PC-3 (cell line): Measurements from ENCODE around the gene TADA2A. TPM values are rescaled to one million over a fixed set of nuclear protein-coding genes. Genes with fewer than 3 reads are reported as not detected.
A peak's percentile ranks its signal among the peaks of the same experiment; 100 is the strongest.

ENCODE experiments used
- ATAC-seq: fragments of 200-7000 bp; cut with Tn5 transposase; 2 replicates; pipeline ENCODE4 v1.9.1; 2020; ENCODE audit warnings: mild to moderate bottlenecking, moderate library complexity
- BruUV-seq: library from RNA; stranded (reverse); fragments of 400-500 nt; replicated peaks from 2 replicates; lab custom pipeline; 2021; lab: Mats Ljungman, UMichigan
- CTCF ChIA-PET: fragments of 300-600 bp; sonication (Branson Sonifier 250); formaldehyde crosslinking; loops from one replicate; lab custom pipeline; 2022; ENCODE audit warnings: antibody characterized with exemption; lab: Charles Lee
- POLR2A ChIA-PET: fragments of 300-600 bp; sonication (Branson Sonifier 250); formaldehyde crosslinking; loops from one replicate; lab custom pipeline; 2022; ENCODE audit warnings: antibody characterized with exemption; ENCODE audit not compliant: unreplicated experiment; lab: Charles Lee
- DNase-seq: peaks from one replicate; pipeline ENCODE4 v3.0.0-alpha.2; 2015
- H2AFZ ChIP-seq: fragments of 300-600 bp; sonication (generic); 2 replicates; pipeline ENCODE4 v1.6.0; 2016; ENCODE audit warnings: antibody characterized with exemption, low read length
- H3F3A ChIP-seq: fragments of 300-600 bp; sonication (generic); one replicate; pipeline ENCODE4 v1.6.0; 2017; ENCODE audit warnings: antibody characterized with exemption, low read length, control low read depth, mild to moderate bottlenecking; ENCODE audit not compliant: unreplicated experiment
- H3K27ac ChIP-seq: fragments of 300-600 bp; sonication (generic); 2 replicates; pipeline ENCODE4 v1.5.1; 2016; ENCODE audit warnings: mild to moderate bottlenecking, low read length
- H3K27me3 ChIP-seq: fragments of 300-600 bp; sonication (generic); 2 replicates; pipeline ENCODE4 v1.6.1; 2016; ENCODE audit warnings: low read length, mixed read lengths
- H3K36me3 ChIP-seq: fragments of 300-600 bp; sonication (generic); 2 replicates; pipeline ENCODE4 v1.6.1; 2016; ENCODE audit warnings: low read depth, mixed run types, low read length, mixed read lengths
- H3K4me1 ChIP-seq: fragments of 300-600 bp; sonication (generic); 2 replicates; pipeline ENCODE4 v1.5.1; 2016; ENCODE audit warnings: low read length; ENCODE audit not compliant: insufficient read depth
- H3K4me2 ChIP-seq: fragments of 300-600 bp; sonication (generic); 2 replicates; pipeline ENCODE4 v1.6.0; 2016; ENCODE audit warnings: low read length
- H3K4me3 ChIP-seq: fragments of 300-600 bp; sonication (generic); 2 replicates; pipeline ENCODE4 v1.5.1; 2016; ENCODE audit warnings: mild to moderate bottlenecking, low read length, mixed read lengths
- H3K79me2 ChIP-seq: fragments of 300-600 bp; sonication (generic); 2 replicates; pipeline ENCODE4 v1.6.1; 2017; ENCODE audit warnings: low read length, mixed read lengths
- H3K9ac ChIP-seq: fragments of 300-600 bp; sonication (generic); 2 replicates; pipeline ENCODE4 v1.6.0; 2016; ENCODE audit warnings: mild to moderate bottlenecking, low read length
- H3K9me2 ChIP-seq: fragments of 300-600 bp; sonication (generic); replicated peaks from 2 replicates; pipeline ENCODE4 v1.6.1; 2016; ENCODE audit warnings: mixed run types, low read length, mixed read lengths
- H3K9me3 ChIP-seq: fragments of 300-600 bp; sonication (generic); 2 replicates; pipeline ENCODE4 v1.6.1; 2016; ENCODE audit warnings: low read length, mixed read lengths
- H4K20me1 ChIP-seq: fragments of 300-600 bp; sonication (generic); 2 replicates; pipeline ENCODE4 v1.6.1; 2016; ENCODE audit warnings: low read length, mixed read lengths
- EZH2 ChIP-seq: fragments of 300-600 bp; sonication (generic); IDR thresholded peaks from one replicate; pipeline ENCODE4 v1.6.1; 2017; ENCODE audit warnings: antibody characterized with exemption, mild to moderate bottlenecking, low read length; ENCODE audit not compliant: unreplicated experiment
- EZH2phosphoT487 ChIP-seq: fragments of 300-600 bp; sonication (generic); IDR thresholded peaks from 2 replicates; pipeline ENCODE4 v1.6.1; 2018; ENCODE audit warnings: mild to moderate bottlenecking, antibody characterized with exemption, low read length, borderline replicate concordance
- intact Hi-C: fragments of 100-400 bp; cut with micrococcal nuclease; formaldehyde crosslinking; loops from 2 replicates; pipeline ENCODE4 v1.9.0; 2023
- total RNA-seq: library from RNA; depleted of rRNA; stranded (reverse); fragments of >200 nt; gene quantifications from 2 replicates; pipeline ENCODE4 v1.2.3, GENCODE V29; 2014
- TF ChIP-seq, protein P1 (sequence below): fragments of 300-600 bp; sonication (generic); conservative IDR thresholded peaks from 2 replicates; pipeline ENCODE4 v1.5.1; 2017; ENCODE audit warnings: antibody characterized with exemption, low read depth, mild to moderate bottlenecking, low read length

The TADA2A gene
- total RNA-seq, 1 experiment from 2014 or later: 16.5 TPM

DNA sequence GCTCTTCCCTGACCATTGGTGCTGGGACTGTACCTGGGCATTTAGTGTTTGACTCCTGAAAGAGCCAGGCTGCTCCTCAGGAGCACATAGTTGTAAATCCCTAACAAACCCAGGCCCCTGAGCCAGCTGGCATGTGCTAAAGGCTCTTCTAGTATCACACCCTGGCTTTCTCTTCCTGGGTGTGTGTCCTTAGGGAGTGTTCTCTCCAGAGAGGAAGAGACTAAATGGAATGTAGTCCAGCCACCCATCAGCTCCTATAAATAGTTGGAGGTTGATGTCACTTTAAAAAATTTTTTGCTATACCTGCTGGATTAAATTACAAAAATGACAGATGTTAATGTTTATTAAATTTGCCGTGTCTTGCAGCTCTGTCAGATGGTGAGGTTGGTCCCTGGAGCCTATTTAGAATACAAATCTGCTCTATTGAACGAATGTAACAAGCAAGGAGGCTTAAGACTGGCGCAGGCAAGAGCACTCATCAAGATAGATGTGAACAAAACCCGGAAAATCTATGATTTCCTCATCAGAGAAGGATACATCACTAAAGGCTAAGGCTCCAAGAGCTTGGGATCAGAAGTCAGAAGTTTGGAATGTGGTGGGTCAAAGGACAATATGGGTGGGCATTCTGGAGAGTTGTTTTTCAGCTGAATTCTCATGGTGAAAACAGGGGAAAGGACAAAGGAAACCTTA, 69.9 kb downstream of the TADA2A start:
- ATAC-seq (peak; percentile 99), DNase-seq (peak; percentile 90)
- no TSS peak for BruUV-seq
- peaks cover 19% of the 10 kb centered on the region; the same call in 1 of the 2 replicates for H3K36me3 ChIP-seq
- H2AFZ ChIP-seq: no peak overlapping the region
- no peaks in the 10 kb centered on the region for H3K9me3 ChIP-seq
- H3K4me2 ChIP-seq: peak overlapping the region; percentile 69
- H3K27ac ChIP-seq: peak overlapping the region; percentile 91
- no peaks in the 10 kb centered on the region for H3K79me2 ChIP-seq
- peak overlapping the region; percentile 22; the same call in 1 of the 2 replicates for H3K4me3 ChIP-seq
- no peaks in the 10 kb centered on the region for H3K9me2 ChIP-seq
- ChIA-PET POLR2A (interaction anchor here (0.6 to 0.7 kb wide), 4 partner anchors 12 to 103 kb away, joined by 3 to 8 read pairs (median 3); partner anchors contain the start of gene DUSP14), CTCF (interaction anchor here (0.9 kb wide), 1 partner anchor 94 kb away, joined by 4 read pairs; no protein-coding TSS in a partner anchor)
- H3K4me1 ChIP-seq: peaks cover 22% of the 10 kb centered on the region
- H3K9ac ChIP-seq: peak overlapping the region; percentile 45
- H3F3A ChIP-seq: no peaks in the 10 kb centered on the region
- intact Hi-C loops: no loop called here
- no peak for TF ChIP-seq EZH2
- TF ChIP-seq EZH2phosphoT487: no peak
- TF ChIP-seq, protein P1, sequence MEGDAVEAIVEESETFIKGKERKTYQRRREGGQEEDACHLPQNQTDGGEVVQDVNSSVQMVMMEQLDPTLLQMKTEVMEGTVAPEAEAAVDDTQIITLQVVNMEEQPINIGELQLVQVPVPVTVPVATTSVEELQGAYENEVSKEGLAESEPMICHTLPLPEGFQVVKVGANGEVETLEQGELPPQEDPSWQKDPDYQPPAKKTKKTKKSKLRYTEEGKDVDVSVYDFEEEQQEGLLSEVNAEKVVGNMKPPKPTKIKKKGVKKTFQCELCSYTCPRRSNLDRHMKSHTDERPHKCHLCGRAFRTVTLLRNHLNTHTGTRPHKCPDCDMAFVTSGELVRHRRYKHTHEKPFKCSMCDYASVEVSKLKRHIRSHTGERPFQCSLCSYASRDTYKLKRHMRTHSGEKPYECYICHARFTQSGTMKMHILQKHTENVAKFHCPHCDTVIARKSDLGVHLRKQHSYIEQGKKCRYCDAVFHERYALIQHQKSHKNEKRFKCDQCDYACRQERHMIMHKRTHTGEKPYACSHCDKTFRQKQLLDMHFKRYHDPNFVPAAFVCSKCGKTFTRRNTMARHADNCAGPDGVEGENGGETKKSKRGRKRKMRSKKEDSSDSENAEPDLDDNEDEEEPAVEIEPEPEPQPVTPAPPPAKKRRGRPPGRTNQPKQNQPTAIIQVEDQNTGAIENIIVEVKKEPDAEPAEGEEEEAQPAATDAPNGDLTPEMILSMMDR: no peak
- H4K20me1 ChIP-seq: no peaks in the 10 kb centered on the region
- no peaks in the 10 kb centered on the region for H3K27me3 ChIP-seq

DNA sequence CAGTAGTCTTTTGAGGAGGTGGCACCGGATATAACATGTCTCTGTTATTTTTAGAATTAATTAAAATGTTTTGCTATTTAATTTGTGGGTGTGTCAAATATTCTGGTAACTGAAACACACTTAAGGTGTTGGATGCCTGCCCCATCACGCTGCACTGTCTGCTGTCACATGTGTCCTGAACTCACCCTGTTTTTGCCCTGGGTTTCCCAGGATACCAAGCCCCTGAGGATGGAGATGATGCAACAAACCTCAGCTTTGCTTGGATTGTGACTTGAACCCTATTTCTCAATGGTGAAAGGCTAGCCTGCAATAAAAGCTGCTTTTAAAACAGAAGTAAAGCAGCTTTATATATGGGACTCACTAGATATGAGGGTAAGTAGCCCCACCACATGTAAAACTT, 71.5 kb downstream of the TADA2A start:
- intact Hi-C loops: no loop called here
- H3K4me1 ChIP-seq: peaks cover 22% of the 10 kb centered on the region

More for the DNA sequence above, 71.5 kb downstream of the TADA2A start:
- POLR2A ChIA-PET: no interaction called here
- Histone ChIP-seq H3K9me2 (no peaks in the 10 kb centered on the region), H3K27ac (no peak overlapping the region), H3K79me2 (no peaks in the 10 kb centered on the region), H3K9me3 (no peaks in the 10 kb centered on the region), H3K36me3 (peaks cover 18% of the 10 kb centered on the region; the same call in 1 of the 2 replicates), H2AFZ (no peak overlapping the region), H4K20me1 (no peaks in the 10 kb centered on the region), H3F3A (no peaks in the 10 kb centered on the region), H3K9ac (no peak overlapping the region), H3K27me3 (no peaks in the 10 kb centered on the region), H3K4me2 (no peak overlapping the region), H3K4me3 (no peak overlapping the region)
- CTCF ChIA-PET: no interaction called here
- no peak for ATAC-seq
- no TSS peak for BruUV-seq
- TF ChIP-seq, protein P1: no peak
- TF ChIP-seq EZH2 (no peak), EZH2phosphoT487 (no peak)
- DNase-seq: no peak
